PC-9 (cell line): ENCODE measurements around the gene EPSTI1. TPM values are rescaled to one million over a fixed set of nuclear protein-coding genes. Genes with fewer than 3 reads are reported as not detected.
A peak's percentile ranks its signal among the peaks of the same experiment; 100 is the strongest.

ENCODE experiments used
- BruUV-seq: library from RNA; stranded (reverse); fragments of 400-500 nt; replicated peaks from 2 replicates; lab custom pipeline; 2021; lab: Mats Ljungman, UMichigan
- CTCF ChIA-PET: fragments of 300-600 bp; sonication (Branson Sonifier 250); formaldehyde crosslinking; loops from one replicate; lab custom pipeline; 2022; ENCODE audit warnings: antibody characterized with exemption; lab: Charles Lee
- POLR2A ChIA-PET: fragments of 300-600 bp; sonication (Branson Sonifier 250); formaldehyde crosslinking; loops from one replicate; lab custom pipeline; 2022; ENCODE audit warnings: antibody characterized with exemption; ENCODE audit not compliant: unreplicated experiment; lab: Charles Lee
- DNase-seq, 2 experiments: peaks; one replicate each; pipeline versions ENCODE4 v3.0.0 to v3.0.0-alpha.2; 2015 to 2022; ENCODE audit warnings: mixed read lengths in 1 of 2
- H2AFZ ChIP-seq: fragments of 200-600 bp; sonication (generic); 2 replicates; pipeline ENCODE4 v1.8.1; 2017; ENCODE audit warnings: antibody characterized with exemption
- H3F3A ChIP-seq: fragments of 200-600 bp; sonication (generic); 2 replicates; pipeline ENCODE4 v1.8.1; 2017; ENCODE audit warnings: antibody characterized with exemption, mild to moderate bottlenecking, low read depth; ENCODE audit not compliant: insufficient read depth
- H3K27ac ChIP-seq: fragments of 200-600 bp; sonication (generic); 2 replicates; pipeline ENCODE4 v1.6.1; 2016; ENCODE audit warnings: mixed run types
- H3K27me3 ChIP-seq: fragments of 200-600 bp; sonication (generic); 2 replicates; pipeline ENCODE4 v1.6.1; 2016; ENCODE audit warnings: low read depth, mixed run types; ENCODE audit not compliant: insufficient read depth
- H3K36me3 ChIP-seq: fragments of 200-600 bp; sonication (generic); 2 replicates; pipeline ENCODE4 v1.6.1; 2016; ENCODE audit warnings: low read depth, mixed run types
- H3K4me1 ChIP-seq: fragments of 200-600 bp; sonication (generic); replicated peaks from 2 replicates; pipeline ENCODE4 v1.6.1; 2016; ENCODE audit warnings: mixed run types; ENCODE audit not compliant: insufficient read depth
- H3K4me2 ChIP-seq: fragments of 200-600 bp; sonication (generic); 2 replicates; pipeline ENCODE4 v1.6.1; 2017; ENCODE audit warnings: mixed run types
- H3K4me3 ChIP-seq: fragments of 200-600 bp; sonication (generic); 2 replicates; pipeline ENCODE4 v1.6.1; 2016; ENCODE audit warnings: mixed run types
- H3K79me2 ChIP-seq: fragments of 200-600 bp; sonication (generic); 2 replicates; pipeline ENCODE4 v1.6.1; 2017; ENCODE audit warnings: low read depth, mixed run types
- H3K9me2 ChIP-seq: fragments of 200-600 bp; sonication (generic); 2 replicates; pipeline ENCODE4 v1.8.1; 2017; ENCODE audit warnings: mild to moderate bottlenecking; ENCODE audit not compliant: insufficient read depth
- H3K9me3 ChIP-seq: fragments of 200-600 bp; sonication (generic); 2 replicates; pipeline ENCODE4 v1.8.1; 2016; ENCODE audit warnings: low read depth; ENCODE audit not compliant: insufficient read depth
- H4K20me1 ChIP-seq: fragments of 200-600 bp; sonication (generic); 2 replicates; pipeline ENCODE4 v1.8.1; 2017; ENCODE audit not compliant: insufficient read depth
- CTCF ChIP-seq: fragments of 200-600 bp; sonication (generic); conservative IDR thresholded peaks from 2 replicates; pipeline ENCODE4 v1.6.1; 2017; ENCODE audit warnings: mixed run types, antibody characterized with exemption, mild to moderate bottlenecking, moderate library complexity
- EZH2 ChIP-seq: fragments of 200-600 bp; sonication (generic); IDR thresholded peaks from 2 replicates; pipeline ENCODE4 v1.8.0; 2017; ENCODE audit warnings: antibody characterized with exemption, low read depth
- intact Hi-C: fragments of 100-400 bp; cut with micrococcal nuclease; formaldehyde crosslinking; loops from one replicate; pipeline ENCODE4 v1.10.0; 2022; ENCODE audit not compliant: unreplicated experiment
- total RNA-seq: library from RNA; stranded (reverse); gene quantifications from 2 replicates; pipeline ENCODE4 v1.2.3, GENCODE V29; 2021

EPSTI1 gene
- total RNA-seq, 1 experiment from 2014 or later: 3.4 TPM

DNA sequence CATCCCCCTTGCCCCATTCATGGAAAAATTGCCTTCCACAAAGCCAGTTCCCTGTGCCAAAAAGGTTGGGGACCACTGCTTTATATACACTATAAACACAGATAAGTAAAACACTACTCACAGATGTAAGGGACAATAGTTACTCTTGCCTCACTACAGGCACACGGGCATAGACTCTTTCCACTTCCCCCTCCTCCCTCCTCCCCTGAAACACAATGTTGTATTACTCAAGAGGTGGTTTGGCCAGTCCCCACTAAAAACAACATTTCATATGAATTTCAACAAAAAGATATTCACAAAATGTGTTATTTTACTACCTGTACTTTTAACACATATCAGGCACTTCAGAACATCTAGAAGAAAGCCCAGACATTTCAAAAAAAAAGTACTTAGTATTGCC lies 45.1 kb downstream of the EPSTI1 start:
- ChIA-PET CTCF (no interaction called here), POLR2A (no interaction called here)
- H3K4me1 ChIP-seq: no peaks in the 10 kb centered on the region
- H3K27ac ChIP-seq: no peak overlapping the region
- no peak overlapping the region for H3K4me3 ChIP-seq
- no peaks in the 10 kb centered on the region for H3F3A ChIP-seq
- DNase-seq: no peak
- no peaks in the 10 kb centered on the region for H3K9me2 ChIP-seq
- H3K36me3 ChIP-seq: no peaks in the 10 kb centered on the region
- no peak overlapping the region for H2AFZ ChIP-seq
- H4K20me1 ChIP-seq: no peaks in the 10 kb centered on the region
- H3K4me2 ChIP-seq: no peak overlapping the region
- no peak for TF ChIP-seq CTCF
- TF ChIP-seq EZH2: no peak
- no peaks in the 10 kb centered on the region for H3K79me2 ChIP-seq
- no peaks in the 10 kb centered on the region for H3K27me3 ChIP-seq
- BruUV-seq: no TSS peak
- intact Hi-C loops: no loop called here
- no peaks in the 10 kb centered on the region for H3K9me3 ChIP-seq

- H3K27ac ChIP-seq: no peak overlapping the region
- no peak overlapping the region for H3K4me3 ChIP-seq
- intact Hi-C loops: no loop called here
- H3K27me3 ChIP-seq: no peaks in the 10 kb centered on the region
- TF ChIP-seq CTCF (no peak), EZH2 (no peak)
- DNase-seq: peak in 1 of 2 experiments; percentile 34
- ChIA-PET POLR2A (no interaction called here), CTCF (no interaction called here)
- H3K9me2 ChIP-seq: no peaks in the 10 kb centered on the region
- no peaks in the 10 kb centered on the region for H3K4me1 ChIP-seq
- no peaks in the 10 kb centered on the region for H3F3A ChIP-seq
- no peaks in the 10 kb centered on the region for H3K79me2 ChIP-seq
- H3K4me2 ChIP-seq: no peak overlapping the region
- no peaks in the 10 kb centered on the region for H3K9me3 ChIP-seq
- no peaks in the 10 kb centered on the region for H3K36me3 ChIP-seq
- BruUV-seq: no TSS peak
- H4K20me1 ChIP-seq: no peaks in the 10 kb centered on the region
- H2AFZ ChIP-seq: no peak overlapping the region
These were observed 62.0 kb downstream of the EPSTI1 start for GRCh38 chr13:42929886-42930535.

DNA sequence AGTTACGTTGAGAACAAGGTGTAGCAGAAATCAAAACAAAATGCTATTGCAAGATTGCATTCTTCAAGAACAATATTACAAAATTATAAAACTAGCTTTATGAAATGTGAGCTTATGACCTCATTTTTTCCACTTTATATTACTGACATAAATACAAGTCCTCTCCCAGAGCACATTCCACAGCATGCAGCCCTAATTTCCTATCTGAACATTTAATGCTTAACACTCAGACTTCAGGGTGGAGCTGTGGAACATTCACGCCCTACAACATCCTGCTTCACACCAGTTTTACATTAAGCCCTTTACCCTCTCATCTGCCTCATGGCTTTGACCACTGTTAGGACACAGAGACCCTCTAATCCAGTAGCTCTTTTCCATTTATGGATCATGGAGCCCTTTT lies 65.5 kb downstream of the EPSTI1 start:
- H3K4me2 ChIP-seq: no peak overlapping the region
- no peaks in the 10 kb centered on the region for H3K36me3 ChIP-seq
- H3K4me1 ChIP-seq: no peaks in the 10 kb centered on the region
- no peak for TF ChIP-seq EZH2
- no peak for TF ChIP-seq CTCF
- no peaks in the 10 kb centered on the region for H4K20me1 ChIP-seq
- H3K27ac ChIP-seq: no peak overlapping the region
- H3K4me3 ChIP-seq: no peak overlapping the region
- no peaks in the 10 kb centered on the region for H3K79me2 ChIP-seq
- BruUV-seq: no TSS peak
- ChIA-PET CTCF (no interaction called here), POLR2A (no interaction called here)
- H3K9me3 ChIP-seq: no peaks in the 10 kb centered on the region
- H3K27me3 ChIP-seq: no peaks in the 10 kb centered on the region
- H2AFZ ChIP-seq: no peak overlapping the region
- no peaks in the 10 kb centered on the region for H3K9me2 ChIP-seq
- H3F3A ChIP-seq: no peaks in the 10 kb centered on the region
- intact Hi-C loops: no loop called here
- no peak for DNase-seq
